GM21529 (cell line): Measurements from ENCODE around the gene TMEM267.
"Not testable (repeated sequence)": the region's sequence is repeated elsewhere in the genome, so short reads cannot be mapped to it uniquely, and the experiment has no call there.

Source experiments
- ATAC-seq: cut with Tn5 transposase; IDR thresholded peaks from one replicate; pipeline ENCODE4 v1.9.1; 2021; ENCODE audit not compliant: unreplicated experiment

TMEM267 gene, protein sequence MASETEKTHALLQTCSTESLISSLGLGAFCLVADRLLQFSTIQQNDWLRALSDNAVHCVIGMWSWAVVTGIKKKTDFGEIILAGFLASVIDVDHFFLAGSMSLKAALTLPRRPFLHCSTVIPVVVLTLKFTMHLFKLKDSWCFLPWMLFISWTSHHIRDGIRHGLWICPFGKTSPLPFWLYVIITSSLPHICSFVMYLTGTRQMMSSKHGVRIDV

DNA sequence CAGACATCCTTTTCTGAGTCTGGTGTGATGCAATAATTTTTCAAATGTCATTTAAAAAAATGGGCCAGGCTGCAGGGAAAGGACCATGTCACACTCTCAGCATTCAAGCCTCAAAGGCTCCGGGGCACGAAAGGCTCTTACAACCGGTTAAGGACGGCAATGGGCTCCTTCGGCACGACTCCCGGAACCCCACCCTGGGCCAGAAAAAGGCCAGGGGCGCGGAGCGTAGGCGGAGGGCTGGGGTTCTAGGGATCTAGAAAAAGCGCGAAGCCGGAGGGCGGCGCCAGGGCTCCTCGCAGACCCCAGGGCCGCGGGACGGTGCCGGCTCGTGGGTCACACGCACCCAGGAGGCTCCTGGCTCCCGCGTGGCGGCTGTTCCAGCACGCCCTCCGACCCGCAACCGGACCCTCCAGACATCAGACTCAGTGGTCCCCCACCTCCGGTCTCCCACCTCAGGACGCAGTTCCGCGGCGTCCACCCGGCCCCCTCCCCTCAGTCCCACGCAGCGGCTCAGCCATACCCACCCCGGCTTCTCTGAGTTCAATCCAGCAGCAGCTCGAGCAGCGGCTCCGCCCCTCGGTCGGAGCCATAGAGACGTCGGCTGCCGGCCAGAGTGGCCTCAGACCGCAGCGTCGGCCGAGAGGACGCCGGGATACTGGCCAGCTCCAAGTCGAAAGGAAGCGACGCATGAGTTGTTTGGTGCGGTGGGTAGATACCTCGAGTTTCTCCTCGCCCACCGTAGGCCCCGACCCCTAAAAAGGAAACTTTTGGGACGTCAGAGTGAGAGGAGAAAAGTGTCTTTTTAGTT is at the start of gene TMEM267:
Gene TMEM267, minus strand, starts transcription at position 568 of the 808 bp plus-strand sequence. CDS start 29,896 bp downstream, outside the sequence.
- peak; percentile 88 for ATAC-seq

DNA sequence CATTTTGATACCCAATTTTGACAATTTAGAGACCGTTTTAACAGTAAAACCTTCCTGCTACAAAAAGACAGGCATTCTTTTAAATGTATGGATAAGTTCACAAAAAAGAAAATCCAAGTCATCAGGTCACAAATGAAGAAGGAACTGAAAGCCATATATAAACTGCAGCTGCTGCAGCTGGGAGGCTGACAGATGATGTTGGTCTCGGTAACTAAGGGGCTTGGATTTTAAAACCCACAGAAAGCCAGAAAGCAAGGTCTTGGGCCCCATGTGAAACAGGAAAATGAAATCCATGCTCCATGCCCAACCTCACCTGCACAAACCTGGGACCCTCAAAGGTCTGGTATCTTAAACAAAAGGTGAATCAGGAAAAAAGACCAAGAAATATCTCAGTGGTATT is 47.0 kb upstream of the TMEM267 start:
- ATAC-seq, result peak; percentile 63

DNA sequence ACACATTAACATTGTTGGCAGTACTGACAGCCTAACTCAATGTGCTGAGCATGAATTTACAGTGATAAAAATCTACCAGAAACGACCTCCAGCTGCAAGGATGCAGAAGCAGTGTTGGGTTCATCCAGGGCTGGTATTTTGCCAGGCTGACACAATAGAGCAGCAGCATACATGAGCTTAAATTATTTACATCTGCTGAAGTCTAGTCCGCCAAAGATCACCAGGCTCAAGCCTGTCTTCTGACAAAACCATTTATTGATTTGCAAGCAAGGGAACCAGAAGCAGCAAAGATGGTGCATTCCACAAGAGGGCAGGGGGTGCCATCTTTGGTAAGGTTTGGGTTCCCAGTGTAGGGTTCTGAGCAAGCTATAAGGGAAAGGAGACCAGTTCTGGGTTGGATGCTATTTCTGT is 40.0 kb upstream of the TMEM267 start:
- ATAC-seq, result no peak

DNA sequence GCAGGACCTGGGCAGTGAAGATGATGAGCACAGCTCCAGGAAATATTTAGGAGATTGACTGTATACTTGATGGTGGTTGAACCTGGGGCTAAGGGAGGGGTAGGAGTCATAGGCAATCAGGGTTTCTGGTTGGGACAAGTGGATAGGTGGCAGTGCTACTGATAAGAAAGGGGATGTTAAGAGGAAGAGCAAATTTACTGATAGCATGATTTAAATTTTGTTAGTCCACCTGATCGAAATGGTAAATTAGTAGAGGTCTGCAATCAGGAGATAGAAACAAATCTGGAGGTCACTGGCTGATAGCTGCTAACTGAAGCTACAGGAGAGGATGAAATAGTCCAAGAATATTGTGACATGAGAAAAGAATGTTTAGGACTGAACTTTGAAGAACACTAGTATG is 37.0 kb upstream of the TMEM267 start:
- no peak for ATAC-seq

DNA sequence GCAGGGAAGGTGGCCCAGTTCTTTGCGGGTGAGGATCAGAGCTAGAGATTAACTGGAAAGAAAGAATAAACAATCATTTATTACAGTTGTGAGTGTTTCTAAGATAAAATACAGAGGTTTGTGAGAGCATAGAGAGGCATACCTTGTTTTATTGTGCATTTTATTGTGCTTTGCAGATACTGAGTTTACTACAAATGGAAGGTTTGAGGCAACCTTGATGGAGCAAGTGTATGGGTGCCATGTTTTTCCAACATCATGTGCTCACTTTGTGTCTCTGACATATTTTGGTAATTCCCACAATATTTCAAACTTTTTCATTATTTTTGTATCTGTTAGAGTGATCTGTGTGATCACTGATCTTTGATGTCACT is 32.0 kb upstream of the TMEM267 start:
- ATAC-seq, result no peak

DNA sequence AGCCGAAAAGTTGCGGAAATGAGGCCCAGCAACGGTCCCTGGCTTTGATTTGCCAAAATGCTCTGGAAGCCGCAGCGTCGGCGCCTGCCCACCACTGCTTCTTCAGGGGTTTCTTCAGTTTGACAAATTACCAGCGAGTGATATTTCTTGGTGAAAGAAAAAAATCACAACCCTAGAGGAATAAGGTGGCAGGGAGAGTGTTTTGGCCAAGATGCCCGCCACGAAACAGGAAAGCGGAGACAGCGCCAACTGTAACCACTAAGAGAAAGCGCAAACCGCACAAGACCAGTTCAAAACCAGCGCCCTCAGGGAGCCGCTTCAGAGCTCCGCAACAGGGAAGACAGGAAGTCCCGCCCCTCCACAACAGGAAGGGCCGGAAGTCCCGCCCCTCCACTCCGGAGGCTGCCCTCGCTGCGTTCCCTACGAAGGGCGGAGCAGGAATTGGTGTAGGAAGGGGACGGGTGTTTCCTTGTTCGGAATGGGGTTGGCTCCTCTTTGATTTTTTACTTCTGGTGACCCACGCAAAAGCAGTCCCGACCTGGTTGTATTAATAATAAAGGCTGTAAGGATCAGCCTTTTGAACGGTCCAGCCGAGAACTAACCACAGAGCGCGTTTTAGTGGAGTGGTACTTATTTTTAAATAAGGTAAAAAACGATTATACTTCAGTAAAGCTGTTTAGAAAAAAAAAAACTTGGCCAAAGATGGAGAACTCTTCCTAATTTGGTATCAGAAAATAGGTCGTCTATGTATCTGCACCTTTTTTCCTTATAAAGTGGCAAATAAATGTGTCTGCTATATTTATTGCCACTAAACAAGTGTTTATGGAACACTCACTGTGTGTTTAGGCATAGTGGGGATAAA is 31.4 kb upstream of the TMEM267 start, which contains the start of gene C5orf34:
Gene C5orf34, minus strand, starts transcription at position 333 of the 862 bp plus-strand sequence. CDS start 5,809 bp downstream, outside the sequence.
- peak; percentile 99 for ATAC-seq

DNA sequence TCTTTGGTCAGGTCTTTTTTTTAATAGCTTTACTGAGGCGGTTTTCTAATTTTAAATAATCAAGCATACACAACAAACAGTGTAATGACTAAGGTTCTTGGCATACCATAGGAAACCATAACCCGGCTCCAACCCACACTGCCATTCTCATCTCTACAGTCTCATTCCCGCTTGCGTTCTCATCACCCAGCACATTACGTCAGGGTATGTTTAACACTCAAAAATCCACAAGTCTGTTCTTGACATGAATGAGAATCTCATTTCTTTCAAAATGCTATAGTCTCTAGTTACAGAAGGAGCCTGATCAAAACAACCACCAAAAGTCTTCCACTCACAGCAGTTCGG is 30.8 kb upstream of the TMEM267 start:
- peak; percentile 26 for ATAC-seq

DNA sequence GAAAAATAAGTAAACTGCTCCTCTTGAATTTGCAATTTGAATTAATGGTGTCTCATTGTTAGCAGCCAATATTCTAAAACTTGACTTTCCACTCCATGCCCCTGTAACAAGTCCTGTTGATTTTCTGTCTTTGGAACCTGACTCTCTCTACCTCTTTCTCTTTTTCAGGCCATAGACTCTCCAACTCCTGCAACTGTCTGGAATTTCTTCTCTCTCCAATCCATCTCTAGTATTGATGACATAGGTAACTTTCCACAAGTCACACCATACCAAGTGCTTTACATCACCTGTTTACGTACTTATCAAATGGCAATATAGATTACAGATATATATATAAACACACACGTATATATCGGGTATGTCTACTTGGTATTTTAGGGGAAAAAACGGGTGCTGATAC is 30.4 kb upstream of the TMEM267 start:
- ATAC-seq, result no peak

DNA sequence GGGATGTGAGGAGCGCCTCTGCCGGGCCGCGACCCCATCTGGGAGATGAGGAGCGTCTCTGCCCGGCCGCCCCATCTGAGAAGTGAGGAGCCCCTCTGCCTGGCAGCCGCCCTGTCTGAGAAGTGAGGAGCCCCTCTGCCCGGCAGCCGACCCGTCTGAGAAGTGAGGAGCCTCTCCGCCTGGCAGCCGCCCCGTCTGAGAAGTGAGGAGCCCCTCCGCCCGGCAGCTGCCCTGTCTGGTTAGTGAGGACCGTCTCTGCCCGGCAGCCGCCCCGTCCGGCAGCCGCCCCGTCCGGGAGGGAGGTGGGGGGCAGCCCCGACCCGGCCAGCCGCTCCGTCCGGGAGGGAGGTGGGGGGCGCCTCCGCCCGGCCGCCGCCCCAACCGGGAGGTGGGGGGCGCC is 27.4 kb upstream of the TMEM267 start:
- not testable (repeated sequence) for ATAC-seq

DNA sequence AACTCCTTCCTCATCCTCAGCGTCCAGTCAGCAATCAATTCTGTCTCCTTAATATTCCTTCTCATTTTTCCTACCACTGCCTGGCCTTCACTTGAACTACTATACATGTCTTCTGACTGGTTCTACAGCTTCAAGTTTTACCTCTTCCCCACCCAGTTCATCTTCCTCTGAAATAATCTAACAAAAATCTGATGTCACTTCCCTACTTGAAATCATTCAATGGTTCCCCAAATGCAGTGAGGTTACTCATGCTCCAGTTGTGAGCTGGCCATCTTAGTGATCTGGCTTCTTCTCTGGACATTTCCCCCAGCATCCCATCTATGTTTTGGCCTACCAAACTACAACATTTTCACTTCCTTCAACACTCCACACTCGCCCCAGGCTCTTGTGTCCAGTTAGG is 14.9 kb upstream of the TMEM267 start:
- ATAC-seq, result no peak

DNA sequence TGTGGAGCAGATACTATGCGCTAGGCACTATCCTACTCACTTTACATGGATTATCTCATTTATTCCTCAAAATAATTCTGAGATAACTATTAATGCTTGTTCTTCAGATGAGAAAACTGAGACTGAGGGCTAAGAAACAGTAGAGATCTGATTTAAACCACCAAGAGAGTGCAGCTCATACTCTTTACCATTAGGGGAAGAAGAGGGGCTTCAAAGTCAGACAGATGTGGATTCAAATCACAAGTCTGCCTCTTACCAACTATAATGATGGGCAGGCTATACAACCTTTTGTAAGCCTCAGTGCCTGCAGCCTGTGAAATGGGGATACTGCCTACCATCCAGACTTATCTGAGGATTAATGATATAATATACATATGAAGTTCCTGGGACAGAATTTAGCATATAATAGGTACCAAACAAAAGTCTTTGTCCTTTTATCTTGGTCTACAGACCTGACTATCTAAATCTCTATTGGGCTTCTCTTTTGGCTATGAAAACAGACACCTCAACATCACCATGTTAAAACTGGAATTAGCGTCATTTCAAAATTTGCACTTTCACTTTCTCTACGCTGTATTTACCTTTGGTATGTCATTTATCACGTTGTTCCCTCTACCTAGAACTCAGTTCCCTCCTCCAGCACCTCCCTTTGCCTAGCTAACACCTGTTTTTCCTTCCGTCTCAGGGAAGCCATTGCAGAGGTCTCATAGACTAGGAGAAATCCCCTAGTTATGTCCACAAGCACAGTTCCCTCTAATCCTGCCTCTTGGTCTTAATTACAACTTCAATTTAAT is 13.8 kb upstream of the TMEM267 start:
- ATAC-seq, result no peak

DNA sequence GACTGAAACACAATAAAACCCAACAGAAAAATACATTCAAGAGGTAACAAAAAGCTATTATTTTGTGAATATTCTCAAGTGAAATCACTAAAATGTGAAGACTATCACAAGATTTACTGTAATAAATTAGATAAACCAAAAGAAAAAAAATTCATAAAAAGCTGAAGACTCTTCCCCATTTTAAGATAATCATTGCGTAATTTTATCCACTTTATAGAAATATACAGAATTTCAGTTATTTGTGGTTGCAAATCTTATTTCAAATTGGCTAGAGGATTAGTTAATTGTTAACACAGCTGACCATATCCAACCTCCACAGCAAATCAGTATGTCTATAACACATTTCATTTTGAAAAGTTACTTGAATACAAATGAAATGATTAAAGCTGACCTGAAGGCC is 7.7 kb upstream of the TMEM267 start:
- ATAC-seq, result no peak

DNA sequence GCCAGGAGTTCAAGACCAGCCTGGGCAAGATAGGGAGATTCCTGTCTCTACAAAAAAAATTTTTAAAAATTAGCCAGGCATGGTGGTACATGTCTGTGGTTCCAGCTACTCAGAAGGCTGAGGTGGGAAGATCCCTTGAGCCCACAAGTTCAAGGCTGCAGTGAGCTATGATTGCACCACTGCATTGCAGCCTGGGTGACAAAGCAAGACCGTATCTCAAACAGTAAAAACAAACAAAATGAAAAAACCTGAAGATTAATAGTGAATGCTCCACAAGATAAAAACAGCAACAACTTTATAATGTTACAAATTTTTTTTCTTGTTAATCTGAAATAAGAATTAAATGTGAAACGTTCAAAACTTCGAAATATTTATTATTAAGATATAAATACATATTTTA is 2.7 kb upstream of the TMEM267 start:
- no peak for ATAC-seq

DNA sequence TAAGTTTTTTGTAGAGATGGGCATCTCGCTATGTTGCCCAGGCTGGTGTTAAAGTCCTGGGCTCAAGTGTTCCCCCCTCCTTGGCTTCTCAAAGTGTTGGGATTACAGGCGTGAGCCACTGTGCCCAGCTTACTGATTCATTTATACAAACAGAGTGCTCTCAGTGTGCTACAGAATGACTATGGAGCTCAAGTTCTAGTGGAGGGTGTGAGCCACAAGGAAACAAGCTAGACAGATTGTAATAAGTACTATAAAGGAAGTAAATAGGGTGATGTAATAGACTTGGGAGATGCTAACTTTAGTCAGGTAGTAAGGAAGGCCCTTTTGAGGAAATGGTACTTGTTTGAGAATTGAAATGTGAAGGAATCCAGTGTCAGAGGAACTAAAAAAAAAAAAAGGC is 1.7 kb upstream of the TMEM267 start:
- ATAC-seq, result no peak

DNA sequence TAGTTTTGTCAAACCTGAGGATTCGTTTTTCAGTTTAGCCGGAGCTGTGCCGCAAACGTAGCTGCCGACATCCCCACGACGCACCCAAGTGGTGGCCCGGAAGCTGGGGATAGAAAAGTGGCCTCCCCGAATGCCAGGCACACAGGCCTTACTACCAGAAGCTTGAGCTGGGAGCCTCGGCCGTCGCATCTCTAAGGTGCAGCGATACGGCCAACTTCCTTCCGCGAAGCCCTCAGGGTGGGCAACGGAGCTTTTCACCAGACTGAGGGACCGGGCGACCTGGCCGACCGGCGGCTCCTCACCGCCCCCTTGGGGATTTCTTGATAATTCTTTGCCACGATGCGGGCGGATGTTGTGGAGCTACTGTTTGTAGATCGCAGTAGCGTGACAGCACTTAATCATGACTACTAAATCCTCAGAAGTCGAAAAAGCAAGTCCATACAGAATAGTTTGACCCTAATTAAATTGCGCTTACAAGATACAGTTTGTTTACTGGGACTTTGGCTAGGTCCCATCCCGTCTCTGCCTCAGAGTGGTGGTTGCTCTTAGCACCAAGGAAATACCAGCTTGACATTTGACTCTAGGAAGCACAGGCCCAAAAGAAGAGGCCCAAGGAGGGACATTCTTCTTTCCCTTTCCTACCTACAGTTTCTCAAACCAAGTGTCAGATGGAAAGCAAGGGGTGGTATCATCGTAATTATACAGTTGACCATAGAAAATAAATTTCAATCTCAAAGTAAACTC is 613 bp upstream of the TMEM267 start:
- peak; percentile 73 for ATAC-seq

DNA sequence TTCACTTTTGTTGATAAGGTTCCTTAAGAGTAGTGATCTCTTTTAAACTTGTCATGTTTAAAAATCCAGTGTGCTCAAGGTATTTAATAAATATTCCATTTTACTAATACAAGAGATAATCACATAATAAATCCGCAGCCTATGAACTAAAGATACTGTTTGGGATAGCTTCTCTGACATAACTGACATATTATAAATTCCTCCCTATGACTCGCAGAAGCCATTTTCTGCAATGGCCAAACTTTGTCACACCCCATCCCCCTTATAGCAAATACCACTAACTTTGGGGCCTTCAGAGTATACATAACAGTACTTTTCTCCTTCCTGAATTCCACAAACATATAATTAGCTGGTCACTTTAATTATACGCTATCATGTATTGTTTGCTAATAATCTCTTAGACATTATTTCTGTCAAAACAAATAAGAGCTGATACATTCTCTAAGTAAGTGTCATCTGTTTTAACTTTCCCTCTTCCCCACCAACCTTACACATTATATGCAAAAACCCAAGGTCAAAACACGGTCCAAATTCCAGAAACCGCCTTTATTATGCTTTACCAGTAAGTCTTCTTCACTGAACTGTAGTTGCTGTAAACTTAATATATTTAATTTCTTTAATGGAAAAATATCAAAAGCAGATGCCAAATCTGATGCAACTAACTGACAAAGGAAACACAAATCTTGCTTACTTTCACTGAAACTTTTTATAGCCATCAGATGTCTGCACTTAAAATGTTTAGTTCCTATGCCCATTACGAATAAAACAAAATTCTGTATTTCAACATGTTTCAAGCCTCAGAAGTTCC is 971 bp downstream of the TMEM267 start:
- ATAC-seq, result no peak

DNA sequence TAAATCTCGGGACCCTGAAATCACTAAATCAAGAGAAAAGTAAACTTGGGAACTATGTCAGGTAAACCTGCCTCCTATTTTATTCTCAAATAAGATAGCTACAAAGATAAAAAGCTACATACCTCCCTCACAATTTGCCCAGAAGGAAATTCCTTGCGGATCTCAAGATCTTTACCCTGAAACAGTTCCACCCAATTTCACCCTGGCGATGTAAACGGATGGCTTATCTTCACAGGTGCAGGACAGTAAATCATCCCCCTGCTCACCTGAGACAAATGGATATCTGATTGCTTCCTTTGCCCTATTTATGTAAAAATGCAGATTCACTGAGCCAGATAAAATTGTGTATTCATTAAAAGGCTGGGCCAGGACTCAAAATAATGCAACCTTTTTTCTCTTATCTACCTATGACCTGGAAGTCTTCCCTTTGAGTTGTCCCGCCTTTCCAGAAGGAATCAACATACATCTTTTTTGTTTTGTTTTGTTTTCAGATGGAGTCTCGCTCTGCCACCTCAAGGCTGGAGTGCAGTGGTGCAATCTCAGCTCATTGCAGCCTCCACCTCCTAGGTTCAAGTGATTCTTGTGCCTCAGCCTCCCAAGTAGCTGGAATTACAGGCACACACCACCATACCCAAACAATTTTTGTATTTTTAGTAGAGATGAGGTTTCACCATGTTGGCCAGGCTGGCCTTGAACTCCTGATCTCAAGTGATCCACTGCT is 13.8 kb downstream of the TMEM267 start:
- ATAC-seq, result no peak

DNA sequence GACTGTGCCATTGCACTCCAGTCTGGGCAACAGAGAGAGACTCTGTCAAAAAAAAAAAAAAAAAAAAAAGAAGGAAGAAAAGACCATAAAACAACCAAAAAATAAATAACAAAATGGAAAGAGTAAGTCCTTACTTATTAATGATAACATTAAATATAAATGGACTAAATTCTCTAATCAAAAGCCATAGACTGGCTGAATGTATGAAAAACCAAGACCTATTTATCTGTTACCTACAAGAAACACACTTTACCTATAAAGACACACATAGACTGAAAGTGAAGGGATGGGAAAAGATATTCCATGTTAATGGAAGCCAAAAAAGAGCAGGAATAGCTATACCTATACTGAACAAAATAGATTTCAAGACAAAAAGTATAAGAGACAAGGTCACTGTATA is 16.6 kb downstream of the TMEM267 start:
- ATAC-seq, result no peak

DNA sequence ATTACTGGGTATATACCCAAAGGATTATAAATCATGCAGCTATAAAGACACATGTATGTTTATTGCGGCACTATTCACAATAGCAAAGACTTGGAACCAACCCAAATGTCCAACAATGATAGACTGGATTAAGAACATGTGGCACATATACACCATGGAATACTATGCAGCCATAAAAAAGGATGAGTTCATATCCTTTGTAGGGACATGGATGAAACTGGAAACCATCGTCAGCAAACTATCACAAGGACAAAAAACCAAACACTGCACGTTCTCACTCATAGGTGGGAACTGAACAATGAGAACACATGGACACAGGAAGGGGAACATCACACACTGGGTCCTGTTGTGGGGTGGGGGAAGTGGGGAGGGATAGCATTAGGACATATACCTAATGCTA is 18.2 kb downstream of the TMEM267 start:
- not testable (repeated sequence) for ATAC-seq
